Measurements from ENCODE around the gene CCR3.

Gene CCR3

DNA sequence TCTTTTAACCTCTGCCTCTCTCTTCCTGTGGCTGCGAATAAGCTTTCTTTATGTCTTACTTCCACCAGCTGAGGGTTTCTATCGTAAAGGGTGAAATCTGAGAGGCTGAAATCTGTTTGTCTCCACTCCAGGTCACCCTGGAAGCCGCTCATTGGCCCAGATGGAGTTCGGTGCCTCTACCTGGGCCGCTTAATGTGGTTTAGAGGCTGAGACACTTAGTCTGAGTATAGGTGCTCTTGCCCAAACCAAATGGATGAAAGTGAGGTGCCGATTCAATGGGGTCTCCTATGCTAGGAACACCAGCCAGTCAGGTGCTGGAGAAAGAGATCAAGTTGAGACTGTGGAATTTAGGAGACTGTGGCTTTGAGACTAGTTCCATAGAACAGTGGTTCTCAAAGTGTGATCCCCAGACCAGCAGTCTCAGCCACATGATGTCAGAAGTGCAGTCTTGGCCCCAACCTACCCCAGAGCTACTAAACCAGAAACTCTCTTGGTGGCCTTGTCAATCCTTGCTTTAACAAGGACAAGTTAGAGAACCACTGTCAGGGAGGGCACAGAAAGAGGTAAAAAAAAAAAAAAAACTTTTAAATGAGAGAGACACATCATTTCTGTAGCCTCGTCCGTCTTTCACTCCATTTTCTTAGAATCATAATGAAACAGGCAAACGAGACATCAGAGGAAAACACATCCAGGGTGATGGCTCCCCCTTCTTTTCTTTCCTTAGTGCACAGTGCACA is 56.8 kb downstream of the CCR3 start:
- no peak for DNase-seq (ENCODE audit: low spot score)

DNA sequence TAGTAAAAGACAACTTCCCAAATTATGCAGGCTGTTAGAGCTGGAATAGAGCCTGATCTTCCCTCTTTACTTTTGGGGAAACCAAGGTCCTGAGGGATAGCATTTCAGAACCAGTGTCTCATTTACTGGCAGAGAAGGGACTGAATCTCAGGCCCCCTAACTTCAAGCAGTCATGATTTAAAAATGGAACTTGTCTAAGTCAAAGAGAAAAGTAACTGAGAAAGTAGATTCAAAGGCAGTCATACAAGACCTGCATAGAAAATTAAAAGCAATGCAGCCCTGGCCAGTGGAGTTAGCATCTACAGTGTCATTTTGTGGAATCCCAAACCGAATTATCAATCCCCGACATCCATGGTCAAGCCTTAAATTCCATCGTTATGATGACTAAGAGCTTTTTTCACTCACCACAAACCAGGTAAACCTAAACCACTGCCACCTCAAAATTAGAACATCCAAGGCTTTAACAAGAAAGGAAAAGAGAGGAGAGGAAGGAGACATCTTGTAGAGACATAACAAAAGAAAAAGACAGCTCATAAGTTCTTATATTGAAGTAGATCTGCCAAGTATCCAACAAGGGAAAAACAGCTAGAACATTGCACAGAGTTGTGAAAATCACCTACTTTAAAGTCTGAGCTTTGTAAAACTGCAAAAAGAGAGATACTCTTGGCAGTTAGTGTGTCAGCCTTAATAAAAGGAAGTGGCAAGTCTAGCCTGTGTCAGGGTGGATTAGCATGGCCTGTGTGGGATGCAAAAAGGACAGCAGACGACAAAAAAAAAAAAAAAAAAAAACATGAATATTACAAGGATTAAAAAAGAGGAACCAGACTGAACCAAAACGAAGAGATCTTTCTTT is 57.6 kb downstream of the CCR3 start:
- no peak for DNase-seq (ENCODE audit: low spot score)

DNA sequence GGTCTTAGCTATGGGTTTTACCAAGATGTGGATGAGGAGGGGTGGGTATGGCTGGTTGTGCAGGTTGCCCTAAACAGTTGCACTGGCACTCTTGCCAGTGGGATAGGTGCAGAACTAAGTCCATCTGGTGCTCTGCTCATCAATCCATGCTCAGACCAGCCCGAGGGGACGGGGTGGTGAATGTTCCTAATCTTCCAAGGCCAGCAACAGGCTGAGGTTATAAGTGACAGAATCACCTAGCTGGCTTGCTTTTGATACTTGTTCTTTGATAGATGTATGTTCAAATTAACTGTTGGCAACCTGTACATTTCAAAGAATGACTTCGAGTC is 58.2 kb downstream of the CCR3 start:
- no peak for DNase-seq (ENCODE audit: low spot score)

DNA sequence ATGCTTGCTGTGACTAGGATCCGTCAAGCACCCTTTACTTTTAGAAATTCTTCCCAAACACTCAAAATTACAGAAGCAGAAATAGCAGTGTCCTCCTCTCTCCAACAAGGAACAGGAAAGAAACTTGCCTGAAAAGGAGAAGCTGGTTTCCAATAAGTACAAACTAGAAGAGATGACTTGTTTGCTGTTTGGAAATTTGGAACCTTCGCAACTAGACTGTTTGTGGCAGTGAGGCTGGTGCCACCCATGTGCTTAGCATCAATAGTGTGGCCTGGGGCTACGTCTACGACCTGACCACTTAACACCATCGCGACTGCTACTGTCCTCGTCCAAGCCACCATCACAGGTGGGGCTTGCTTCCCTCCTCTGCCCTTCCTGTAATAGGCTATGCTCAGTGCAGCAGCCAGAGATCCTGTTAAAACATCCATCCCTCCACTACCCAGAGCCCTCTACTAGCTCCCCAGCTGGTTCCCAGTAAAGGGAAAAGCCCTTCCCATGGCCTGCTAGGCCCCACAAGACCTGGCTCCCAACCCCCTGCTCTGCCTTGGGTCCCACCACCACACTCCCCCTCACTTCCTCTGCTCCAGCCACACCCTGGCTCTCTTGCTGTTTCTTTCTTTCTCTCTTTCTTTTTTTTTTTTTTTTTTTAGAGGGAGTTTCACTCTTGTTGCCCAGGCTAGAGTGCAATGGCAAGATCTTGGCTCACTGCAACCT is 59.0 kb downstream of the CCR3 start:
- DNase-seq (ENCODE audit: low spot score): no peak

DNA sequence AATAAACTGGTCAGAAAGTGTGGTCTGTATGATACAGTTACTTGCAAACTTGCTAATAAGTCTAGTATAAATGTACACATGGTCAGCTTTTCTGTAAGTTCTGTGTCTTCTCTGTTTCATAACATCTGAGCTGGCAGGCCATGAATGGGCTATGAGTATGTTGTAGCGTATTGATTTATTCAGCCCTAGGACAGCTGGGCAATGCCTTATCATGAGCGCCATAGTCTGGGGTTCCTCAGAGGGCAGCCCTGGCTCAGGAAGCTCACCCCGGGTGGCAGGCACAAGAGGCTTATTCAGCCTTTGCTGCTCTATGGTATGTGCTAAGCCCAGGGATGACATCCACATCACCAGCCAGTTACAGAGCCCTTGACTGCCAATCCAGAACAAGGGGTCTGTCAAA is 61.0 kb downstream of the CCR3 start:
- DNase-seq (ENCODE audit: low spot score): no peak

DNA sequence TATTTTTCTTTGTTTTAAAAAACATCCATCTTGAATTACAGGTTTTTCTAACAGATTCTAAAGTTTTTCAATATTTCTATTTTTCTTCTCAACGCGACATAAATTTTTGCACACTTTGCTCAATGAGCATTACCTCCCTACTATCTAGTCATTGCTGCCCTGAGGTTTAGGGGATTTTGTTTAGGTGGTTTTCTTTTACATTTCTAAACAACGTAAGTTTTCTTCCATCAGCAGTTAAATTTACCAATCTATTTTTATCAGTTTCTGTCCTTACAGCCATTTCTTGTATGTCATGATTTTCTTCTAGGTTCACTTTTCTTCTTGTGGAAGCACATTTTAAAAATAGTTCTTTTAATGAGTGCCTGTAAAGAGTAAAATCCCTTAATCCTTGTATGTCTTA is 62.5 kb downstream of the CCR3 start:
- DNase-seq (ENCODE audit: low spot score): no peak

DNA sequence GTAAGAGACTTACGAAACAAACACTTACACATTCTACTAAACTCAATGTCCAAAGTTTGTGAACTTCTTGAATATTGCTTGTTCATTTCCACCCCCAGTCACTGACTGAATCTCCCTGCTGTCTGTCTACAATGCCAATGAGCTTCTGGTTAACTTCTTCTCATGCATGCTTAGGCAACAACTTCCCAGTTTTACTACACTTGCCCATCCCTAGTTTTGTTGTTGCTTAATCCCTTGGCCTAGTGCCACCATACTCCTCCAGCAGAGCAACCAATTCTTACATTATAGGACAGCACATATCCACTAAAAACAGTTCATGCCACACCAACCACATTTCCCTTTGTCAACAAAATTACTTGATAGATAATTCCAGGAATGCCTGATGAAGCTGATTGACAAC is 70.7 kb downstream of the CCR3 start:
- DNase-seq (ENCODE audit: low spot score): peak; percentile 30

DNA sequence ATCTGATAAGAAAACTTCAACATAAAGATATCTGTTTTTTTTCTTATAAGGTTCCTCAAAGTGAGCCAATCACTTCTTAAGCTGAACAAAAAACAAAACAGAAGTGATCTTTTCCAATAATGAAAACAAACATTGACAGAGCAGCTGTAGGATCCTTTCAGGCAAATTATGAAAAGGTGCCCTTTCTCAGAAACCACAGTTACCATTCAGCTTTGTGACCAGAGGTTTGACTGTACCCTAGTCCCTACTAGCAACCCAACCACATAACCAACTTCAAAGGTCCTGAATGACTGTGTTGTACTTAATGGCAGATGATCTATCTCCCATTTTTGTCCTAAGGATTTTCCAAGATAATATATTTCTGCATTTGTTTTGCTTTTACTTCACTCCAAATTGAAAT is 72.3 kb downstream of the CCR3 start:
- DNase-seq (ENCODE audit: low spot score): no peak

DNA sequence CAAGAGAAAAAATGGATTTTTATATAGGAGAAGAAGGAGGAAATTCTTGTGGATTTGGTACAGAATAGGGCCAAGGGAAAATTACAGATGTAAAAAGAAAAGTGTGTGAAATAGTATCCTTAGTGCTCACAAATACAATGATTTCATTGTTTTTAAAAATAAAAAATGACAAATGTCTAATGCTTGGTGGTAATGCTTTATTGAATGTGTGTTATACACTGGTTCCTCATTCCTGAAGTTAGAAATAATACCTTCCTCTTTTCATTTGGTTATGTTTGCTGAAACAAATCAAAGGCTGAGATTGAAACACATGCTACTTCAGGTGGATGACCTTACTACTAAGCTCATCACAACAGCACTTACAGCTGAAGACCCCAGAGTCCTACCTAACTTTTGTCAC is 73.9 kb downstream of the CCR3 start:
- DNase-seq (ENCODE audit: low spot score): no peak

All from HuH-7.5 (cell line).